Measurements from ENCODE around the gene ARHGEF11. TPM values are rescaled to one million over a fixed set of nuclear protein-coding genes. Genes with fewer than 3 reads are reported as not detected.

ARHGEF11 gene
- total RNA-seq, 1 experiment from 2014 or later = 45.5 TPM

DNA sequence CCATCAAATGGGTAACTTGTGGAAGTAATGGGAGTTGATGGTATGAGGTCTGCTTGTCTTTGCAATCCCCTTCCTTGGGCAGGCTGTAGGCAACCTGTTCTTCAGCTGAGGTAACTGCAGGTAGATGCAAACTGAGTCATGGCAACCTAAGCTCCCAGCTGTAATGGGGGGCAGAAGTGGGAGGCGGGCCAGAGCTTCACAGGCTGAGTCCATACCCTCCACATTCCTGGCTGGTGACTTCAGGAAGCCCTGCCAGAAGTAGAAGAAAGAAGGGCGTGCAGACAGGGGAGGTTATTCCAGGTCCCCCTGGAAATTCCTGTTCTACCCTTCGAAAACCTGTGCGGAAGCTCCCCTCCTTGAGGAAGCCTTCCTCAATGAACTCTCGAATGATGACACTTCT is 44.9 kb downstream of the ARHGEF11 start:
- Histone ChIP-seq H3K36me3 (ENCODE audit: control insufficient read depth, insufficient read depth, low read length) (no peaks in the 10 kb centered on the region), H3K4me1 (peaks cover 16% of the 10 kb centered on the region), H3K4me3 (ENCODE audit: low read depth, low read length) (no peak overlapping the region), H3K9me3 (no peaks in the 10 kb centered on the region), H3K27me3 (replicated peaks; ENCODE audit: control insufficient read depth, insufficient read depth, low read length) (no peaks in the 10 kb centered on the region)
- no peak for DNase-seq
- no peak overlapping the region for H3K4me3 Mint-ChIP-seq (ENCODE audit: unreplicated experiment)
- H3K36me3 Mint-ChIP-seq (ENCODE audit: insufficient read depth, unreplicated experiment) = no peaks in the 10 kb centered on the region
- intact Hi-C loops (cut with micrococcal nuclease; ENCODE audit: unreplicated experiment) = no loop called here
- peaks cover 25% of the 10 kb centered on the region for H3K4me1 Mint-ChIP-seq (ENCODE audit: low read depth, unreplicated experiment)
- ChIA-PET CTCF (interaction anchor here (0.5 kb wide), 1 partner anchor 324 kb away, joined by 3 read pairs; no protein-coding TSS in a partner anchor), POLR2A (interaction anchor here (0.6 kb wide), 1 partner anchor 44 kb away, joined by 3 read pairs; no protein-coding TSS in a partner anchor)
- H3K27ac Mint-ChIP-seq (ENCODE audit: unreplicated experiment) = no peak overlapping the region
- BruUV-seq (replicated peaks) = no TSS peak
- H3K27me3 Mint-ChIP-seq (ENCODE audit: insufficient read depth, unreplicated experiment) = no peaks in the 10 kb centered on the region
- TF ChIP-seq, protein P1, sequence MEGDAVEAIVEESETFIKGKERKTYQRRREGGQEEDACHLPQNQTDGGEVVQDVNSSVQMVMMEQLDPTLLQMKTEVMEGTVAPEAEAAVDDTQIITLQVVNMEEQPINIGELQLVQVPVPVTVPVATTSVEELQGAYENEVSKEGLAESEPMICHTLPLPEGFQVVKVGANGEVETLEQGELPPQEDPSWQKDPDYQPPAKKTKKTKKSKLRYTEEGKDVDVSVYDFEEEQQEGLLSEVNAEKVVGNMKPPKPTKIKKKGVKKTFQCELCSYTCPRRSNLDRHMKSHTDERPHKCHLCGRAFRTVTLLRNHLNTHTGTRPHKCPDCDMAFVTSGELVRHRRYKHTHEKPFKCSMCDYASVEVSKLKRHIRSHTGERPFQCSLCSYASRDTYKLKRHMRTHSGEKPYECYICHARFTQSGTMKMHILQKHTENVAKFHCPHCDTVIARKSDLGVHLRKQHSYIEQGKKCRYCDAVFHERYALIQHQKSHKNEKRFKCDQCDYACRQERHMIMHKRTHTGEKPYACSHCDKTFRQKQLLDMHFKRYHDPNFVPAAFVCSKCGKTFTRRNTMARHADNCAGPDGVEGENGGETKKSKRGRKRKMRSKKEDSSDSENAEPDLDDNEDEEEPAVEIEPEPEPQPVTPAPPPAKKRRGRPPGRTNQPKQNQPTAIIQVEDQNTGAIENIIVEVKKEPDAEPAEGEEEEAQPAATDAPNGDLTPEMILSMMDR (IDR thresholded peaks at IDR 0.05; ENCODE audit: insufficient read depth in 1 of 2, low read depth in 1 of 2, low read length in 1 of 2, severe bottlenecking in 1 of 2, unreplicated experiment in 1 of 2) = no peak
- no peaks in the 10 kb centered on the region for H3K9me3 Mint-ChIP-seq (ENCODE audit: unreplicated experiment)

DNA sequence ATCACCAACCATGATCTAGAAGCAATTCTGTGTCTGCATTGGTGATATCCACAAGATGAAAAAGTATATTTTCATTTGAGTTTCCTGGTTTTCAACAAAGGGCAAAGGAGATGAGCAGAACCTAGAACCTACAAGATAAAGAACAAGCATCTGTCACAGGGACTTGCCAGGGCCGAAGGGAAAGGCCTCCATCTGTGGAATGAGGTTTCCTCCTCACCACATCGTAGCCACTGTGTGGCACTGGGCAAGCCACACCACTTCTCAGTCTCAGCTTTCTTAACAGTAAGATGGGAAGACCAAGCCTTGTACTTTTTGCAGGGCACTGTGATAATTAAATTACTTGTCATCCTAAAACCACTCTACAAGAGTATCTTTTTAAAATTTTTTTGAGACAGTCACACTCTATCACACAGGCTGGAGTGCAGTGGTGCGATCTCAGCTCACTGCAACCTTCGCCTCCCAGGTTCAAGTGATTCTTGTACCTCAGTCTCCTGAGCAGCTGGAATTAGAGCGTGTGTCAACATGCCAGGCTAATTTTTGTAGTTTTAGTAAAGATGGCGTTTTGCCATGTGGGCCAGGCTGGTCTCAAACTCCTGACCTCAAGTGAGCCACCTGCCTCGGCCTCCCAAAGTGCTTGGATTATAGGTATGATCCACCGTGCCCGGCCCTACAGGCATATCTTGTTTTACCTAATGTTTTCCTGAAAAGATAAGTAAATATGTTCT is 45.8 kb downstream of the ARHGEF11 start:
- Mint-ChIP-seq H3K4me3 (ENCODE audit: unreplicated experiment) (no peak overlapping the region), H3K36me3 (ENCODE audit: insufficient read depth, unreplicated experiment) (peaks cover 3% of the 10 kb centered on the region), H3K4me1 (ENCODE audit: low read depth, unreplicated experiment) (peaks cover 31% of the 10 kb centered on the region), H3K9me3 (ENCODE audit: unreplicated experiment) (no peaks in the 10 kb centered on the region), H3K27me3 (ENCODE audit: insufficient read depth, unreplicated experiment) (no peaks in the 10 kb centered on the region), H3K27ac (ENCODE audit: unreplicated experiment) (no peak overlapping the region)
- Histone ChIP-seq H3K27me3 (replicated peaks; ENCODE audit: control insufficient read depth, insufficient read depth, low read length) (no peaks in the 10 kb centered on the region), H3K9me3 (no peaks in the 10 kb centered on the region), H3K36me3 (ENCODE audit: control insufficient read depth, insufficient read depth, low read length) (no peaks in the 10 kb centered on the region), H3K4me1 (peaks cover 21% of the 10 kb centered on the region), H3K4me3 (ENCODE audit: low read depth, low read length) (no peak overlapping the region)
- CTCF ChIA-PET = interaction anchor here (0.6 kb wide), 1 partner anchor 12 kb away, joined by 3 read pairs; no protein-coding TSS in a partner anchor
- TF ChIP-seq, protein P1 (IDR thresholded peaks at IDR 0.05; ENCODE audit: insufficient read depth in 1 of 2, low read depth in 1 of 2, low read length in 1 of 2, severe bottlenecking in 1 of 2, unreplicated experiment in 1 of 2) = no peak
- intact Hi-C loops (cut with micrococcal nuclease; ENCODE audit: unreplicated experiment) = loop anchor here (10.0 kb wide), 1 partner anchor 75 kb away; no protein-coding TSS in a partner anchor
- POLR2A ChIA-PET = no interaction called here
- BruUV-seq (replicated peaks) = no TSS peak
- DNase-seq = no peak

DNA sequence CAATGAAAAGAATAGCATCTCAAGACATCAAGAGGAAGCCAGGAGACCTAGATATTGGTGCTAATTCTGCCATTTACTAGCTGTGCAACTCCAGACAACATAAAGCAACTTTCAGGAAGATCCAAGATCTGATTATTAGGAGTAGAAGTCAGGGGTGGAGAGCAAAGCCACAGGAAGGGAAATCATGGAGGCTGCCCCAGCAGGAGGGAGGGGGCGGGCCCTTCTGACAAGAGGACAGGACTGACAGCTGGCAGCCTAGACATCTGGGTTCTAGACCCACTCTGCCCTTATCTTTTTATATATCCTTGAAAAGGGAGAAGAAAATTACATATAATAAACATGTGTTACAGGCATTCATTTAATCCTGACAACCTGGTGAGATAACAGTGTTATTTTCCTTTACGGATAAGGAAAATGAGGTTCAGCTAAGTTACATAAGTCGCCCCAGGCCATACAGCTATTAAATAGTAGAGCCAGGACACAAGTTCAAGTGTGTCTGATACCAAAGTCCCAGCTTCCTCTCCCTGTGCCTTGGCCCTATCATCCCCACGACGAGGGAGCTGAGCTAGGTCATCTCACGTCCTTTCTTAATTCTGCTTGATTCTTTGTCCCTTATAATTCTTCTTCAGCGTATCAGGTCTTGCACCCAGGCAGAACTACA is 46.6 kb downstream of the ARHGEF11 start:
- H3K36me3 Mint-ChIP-seq (ENCODE audit: insufficient read depth, unreplicated experiment) = peaks cover 5% of the 10 kb centered on the region
- no TSS peak for BruUV-seq (replicated peaks)
- no peak overlapping the region for H3K27ac Mint-ChIP-seq (ENCODE audit: unreplicated experiment)
- Histone ChIP-seq H3K4me3 (ENCODE audit: low read depth, low read length) (no peak overlapping the region), H3K4me1 (peaks cover 29% of the 10 kb centered on the region), H3K36me3 (ENCODE audit: control insufficient read depth, insufficient read depth, low read length) (no peaks in the 10 kb centered on the region), H3K27me3 (replicated peaks; ENCODE audit: control insufficient read depth, insufficient read depth, low read length) (no peaks in the 10 kb centered on the region), H3K9me3 (no peaks in the 10 kb centered on the region)
- H3K4me3 Mint-ChIP-seq (ENCODE audit: unreplicated experiment) = no peak overlapping the region
- TF ChIP-seq, protein P1 (IDR thresholded peaks at IDR 0.05; ENCODE audit: insufficient read depth in 1 of 2, low read depth in 1 of 2, low read length in 1 of 2, severe bottlenecking in 1 of 2, unreplicated experiment in 1 of 2) = no peak
- no peaks in the 10 kb centered on the region for H3K9me3 Mint-ChIP-seq (ENCODE audit: unreplicated experiment)
- ChIA-PET CTCF (interaction anchor here (0.6 kb wide), 1 partner anchor 13 kb away, joined by 3 read pairs; no protein-coding TSS in a partner anchor), POLR2A (no interaction called here)
- H3K4me1 Mint-ChIP-seq (ENCODE audit: low read depth, unreplicated experiment) = peaks cover 39% of the 10 kb centered on the region
- no peak for DNase-seq
- H3K27me3 Mint-ChIP-seq (ENCODE audit: insufficient read depth, unreplicated experiment) = no peaks in the 10 kb centered on the region
- intact Hi-C loops (cut with micrococcal nuclease; ENCODE audit: unreplicated experiment) = loop anchor here (10.0 kb wide), 1 partner anchor 76 kb away; no protein-coding TSS in a partner anchor

Measured in Caco-2 (cell line).